Activated T-helper 1 cell treated with Interleukin-2 at 50 U/mL for 16 hours (primary cell): Measurements from ENCODE around the gene FAM72A.
A peak's percentile ranks its signal among the peaks of the same experiment; 100 is the strongest.
"Not testable (repeated sequence)": the region's sequence is repeated elsewhere in the genome, so short reads cannot be mapped to it uniquely, and the experiment has no call there.

Experiments
- DNase-seq: peaks from one replicate; pipeline ENCODE4 v3.0.0-alpha.2; 2020; ENCODE audit warnings: low read depth

Gene FAM72A

GRCh38 chr1:206202789-206203363 is at the start of gene FAM72A:
Gene FAM72A (minus strand): TSS chr1:206202839. CDS start chr1:206202025, 814 bp downstream.
- peak; percentile 92 for DNase-seq

- DNase-seq: not testable (repeated sequence)
Observed at GRCh38 chr1:206250953-206251681, 48.5 kb upstream of the FAM72A start.

GRCh38 chr1:206246129-206246886 is 43.7 kb upstream of the FAM72A start:
- not testable (repeated sequence) for DNase-seq

GRCh38 chr1:206245479-206245878 is 42.8 kb upstream of the FAM72A start:
- DNase-seq: not testable (repeated sequence)

- DNase-seq: not testable (repeated sequence)
Observed at GRCh38 chr1:206243335-206243734, 40.7 kb upstream of the FAM72A start.

- DNase-seq: not testable (repeated sequence)
Observed at GRCh38 chr1:206240288-206240687, 37.6 kb upstream of the FAM72A start.

GRCh38 chr1:206235190-206235589 is 32.6 kb upstream of the FAM72A start:
- DNase-seq: not testable (repeated sequence)

- DNase-seq: not testable (repeated sequence)
Observed at GRCh38 chr1:206234189-206234916, 31.7 kb upstream of the FAM72A start.

- not testable (repeated sequence) for DNase-seq
Observed at GRCh38 chr1:206232970-206233645, 30.5 kb upstream of the FAM72A start.

- DNase-seq: not testable (repeated sequence)
Observed at GRCh38 chr1:206231989-206232388, 29.4 kb upstream of the FAM72A start.

GRCh38 chr1:206229286-206229685 is 26.6 kb upstream of the FAM72A start:
- not testable (repeated sequence) for DNase-seq

GRCh38 chr1:206226886-206227285 is 24.2 kb upstream of the FAM72A start:
- not testable (repeated sequence) for DNase-seq

GRCh38 chr1:206225386-206225785 is 22.7 kb upstream of the FAM72A start:
- DNase-seq: not testable (repeated sequence)

- not testable (repeated sequence) for DNase-seq
Observed at GRCh38 chr1:206224190-206224776, 21.6 kb upstream of the FAM72A start.

GRCh38 chr1:206221585-206221984 is 18.9 kb upstream of the FAM72A start:
- not testable (repeated sequence) for DNase-seq

GRCh38 chr1:206220332-206221000 is 17.8 kb upstream of the FAM72A start:
- DNase-seq: not testable (repeated sequence)

GRCh38 chr1:206219514-206220331 is 17.1 kb upstream of the FAM72A start:
- not testable (repeated sequence) for DNase-seq

GRCh38 chr1:206218765-206219164 is 16.1 kb upstream of the FAM72A start:
- DNase-seq: not testable (repeated sequence)

GRCh38 chr1:206218285-206218684 is 15.6 kb upstream of the FAM72A start:
- DNase-seq: not testable (repeated sequence)
